Measurements from ENCODE around the gene TMED1. TPM values are rescaled to one million over a fixed set of nuclear protein-coding genes. Genes with fewer than 3 reads are reported as not detected.

The TMED1 gene
- total RNA-seq, 1 experiment from 2014 or later: 32.3 TPM

- Histone ChIP-seq H2BK15ac (ENCODE audit: low read depth, low read length) (no peak overlapping the region), H3K4me2 (ENCODE audit: insufficient read depth, insufficient read length, low read length) (no peak overlapping the region), H3K9ac (ENCODE audit: extremely low read depth, insufficient read length, low read length) (no peak overlapping the region), H4K20me1 (ENCODE audit: control insufficient read depth, insufficient read depth, insufficient read length) (no peaks in the 10 kb centered on the region), H4K8ac (replicated peaks; ENCODE audit: insufficient read length, low read depth, low read length) (no peak overlapping the region), H3T11ph (ENCODE audit: low read length) (no peak overlapping the region), H3K9me3 (ENCODE audit: control insufficient read depth, low read depth, low read length) (no peaks in the 10 kb centered on the region), H4K5ac (ENCODE audit: insufficient read length, low read depth, low read length) (no peak overlapping the region), H2AFZ (ENCODE audit: low read length) (no peak overlapping the region), H2BK12ac (ENCODE audit: insufficient read length, low read depth, low read length) (no peak overlapping the region), H3K18ac (ENCODE audit: insufficient read length, low read depth, low read length) (no peak overlapping the region), H3K23me2 (ENCODE audit: insufficient read length, low read depth, low read length, poor library complexity, severe bottlenecking) (no peaks in the 10 kb centered on the region), H2BK5ac (ENCODE audit: insufficient read length, low read length) (no peak overlapping the region), H3K23ac (ENCODE audit: insufficient read length, low read depth, low read length) (no peak overlapping the region), H3K79me2 (ENCODE audit: insufficient read depth, low read length) (no peaks in the 10 kb centered on the region), H2BK120ac (ENCODE audit: low read depth, low read length, poor library complexity, severe bottlenecking) (no peak overlapping the region), H3K4ac (ENCODE audit: low read depth, low read length) (no peak overlapping the region), H3K56ac (ENCODE audit: insufficient read length, low read depth, low read length) (no peak overlapping the region), H3K14ac (ENCODE audit: insufficient read depth, low read length) (no peak overlapping the region), H4K91ac (ENCODE audit: insufficient read length, low read depth, low read length) (no peak overlapping the region), H2AK5ac (ENCODE audit: insufficient read length, low read length) (no peak overlapping the region), H3K79me1 (ENCODE audit: insufficient read depth, low read depth, low read length, poor library complexity, severe bottlenecking) (no peaks in the 10 kb centered on the region), H3K27me3 (ENCODE audit: insufficient read depth, low read length) (no peaks in the 10 kb centered on the region), H3K27ac (ENCODE audit: insufficient read length, low read depth, low read length) (no peak overlapping the region), H3K4me1 (ENCODE audit: insufficient read depth, low read length) (no peaks in the 10 kb centered on the region), H2BK20ac (ENCODE audit: low read depth, low read length, poor library complexity, severe bottlenecking) (no peak overlapping the region)
- no peak overlapping the region for H3K27ac Mint-ChIP-seq
- DNase-seq: no peak
- TF ChIP-seq CTCF (conservative IDR thresholded peaks at IDR 0.05): no peak
- H3K9me3 Mint-ChIP-seq: no peaks in the 10 kb centered on the region
- H3K27me3 Mint-ChIP-seq (ENCODE audit: low read depth): no peaks in the 10 kb centered on the region
- H3K36me3 Mint-ChIP-seq (ENCODE audit: insufficient read depth in 1 of 3, low read depth in 3 of 3): peaks cover 23 to 60% (median 57%) of the 10 kb centered on the region in 3 experiments; a peak in 6 of 7 replicates
- H3K4me3 Mint-ChIP-seq: no peak overlapping the region
- no peaks in the 10 kb centered on the region for H3K4me1 Mint-ChIP-seq
- no CpG with 5 or more reads among the region's 11 CpGs for WGBS (ENCODE audit: extremely low coverage, insufficient read length, low lambda C conversion rate)
Measured at GRCh38 chr19:10805065-10805757, 30.8 kb downstream of the TMED1 start.

Measured in H9 (cell line).